ENCODE results near the gene RAI14. TPM values are rescaled to one million over a fixed set of nuclear protein-coding genes. Genes with fewer than 3 reads are reported as not detected.

Gene RAI14
- total and polyA plus RNA-seq, 3 donors from 2014 or later = 34.3 to 54.6 (median 49.6) TPM

- no peaks in the 10 kb centered on the region for H3K27me3 ChIP-seq
- intact Hi-C loops (cut with DNase I; ENCODE audit: low total_unique reads) = no loop called here
- no peaks in the 10 kb centered on the region for H3K36me3 ChIP-seq (ENCODE audit: low read depth, missing control alignments)
- no peak for DNase-seq
- H3K4me1 ChIP-seq = no peaks in the 10 kb centered on the region
- TF ChIP-seq CTCF (IDR thresholded peaks at IDR 0.05) = no peak
- TF ChIP-seq POLR2A (IDR thresholded peaks at IDR 0.05) = no peak
- 71 to 77% methylated on average over 6 of the region's 6 CpGs for WGBS, 2 donors
- H3K9me3 ChIP-seq = no peaks in the 10 kb centered on the region
- H3K27ac ChIP-seq = no peak overlapping the region
- H3K4me3 ChIP-seq = no peak overlapping the region
These were observed 30.1 kb upstream of the RAI14 start for GRCh38 chr5:34626036-34626435.

GRCh38 chr5:34626751-34627150 is 29.4 kb upstream of the RAI14 start:
- no peaks in the 10 kb centered on the region for H3K9me3 ChIP-seq

GRCh38 chr5:34627794-34628193 is 28.3 kb upstream of the RAI14 start:
- intact Hi-C loops (cut with DNase I; ENCODE audit: low total_unique reads) = no loop called here
- Histone ChIP-seq H3K4me1 (no peaks in the 10 kb centered on the region), H3K36me3 (ENCODE audit: low read depth, missing control alignments) (no peaks in the 10 kb centered on the region), H3K27me3 (no peaks in the 10 kb centered on the region), H3K4me3 (no peak overlapping the region), H3K27ac (no peak overlapping the region), H3K9me3 (no peaks in the 10 kb centered on the region)
- TF ChIP-seq CTCF (IDR thresholded peaks at IDR 0.05) = no peak
- no peak for TF ChIP-seq POLR2A (IDR thresholded peaks at IDR 0.05)
- no peak for DNase-seq
- WGBS, 2 donors = 78 to 96% methylated on average over 1 of the region's 1 CpG

More at GRCh38 chr5:34626751-34627150, 29.4 kb upstream of the RAI14 start:
- TF ChIP-seq POLR2A (IDR thresholded peaks at IDR 0.05) (no peak), CTCF (IDR thresholded peaks at IDR 0.05) (no peak)
- Histone ChIP-seq H3K4me1 (no peaks in the 10 kb centered on the region), H3K27me3 (no peaks in the 10 kb centered on the region), H3K4me3 (no peak overlapping the region), H3K27ac (no peak overlapping the region), H3K36me3 (ENCODE audit: low read depth, missing control alignments) (no peaks in the 10 kb centered on the region)
- intact Hi-C loops (cut with DNase I; ENCODE audit: low total_unique reads) = no loop called here
- WGBS, 2 donors = 87 to 88% methylated on average over 5 of the region's 5 CpGs
- no peak for DNase-seq

- H3K27me3 ChIP-seq = no peaks in the 10 kb centered on the region
- peaks cover 5% of the 10 kb centered on the region for H3K4me1 ChIP-seq
- no peaks in the 10 kb centered on the region for H3K9me3 ChIP-seq
- DNase-seq = no peak
- no peaks in the 10 kb centered on the region for H3K36me3 ChIP-seq (ENCODE audit: low read depth, missing control alignments)
- H3K27ac ChIP-seq = no peak overlapping the region
- intact Hi-C loops (cut with DNase I; ENCODE audit: low total_unique reads) = no loop called here
- no peak overlapping the region for H3K4me3 ChIP-seq
- WGBS, 2 donors = 83 to 84% methylated on average over 3 of the region's 3 CpGs
- no peak for TF ChIP-seq CTCF (IDR thresholded peaks at IDR 0.05)
These were observed 27.8 kb upstream of the RAI14 start for GRCh38 chr5:34628373-34628772.

- no peak for DNase-seq
- TF ChIP-seq POLR2A (IDR thresholded peaks at IDR 0.05) (no peak), CTCF (IDR thresholded peaks at IDR 0.05) (no peak)
- WGBS, 2 donors = 95 to 98% methylated on average over 4 of the region's 4 CpGs
- Histone ChIP-seq H3K36me3 (ENCODE audit: low read depth, missing control alignments) (no peaks in the 10 kb centered on the region), H3K27me3 (no peaks in the 10 kb centered on the region), H3K4me1 (peaks cover 5% of the 10 kb centered on the region), H3K27ac (no peak overlapping the region), H3K9me3 (no peaks in the 10 kb centered on the region), H3K4me3 (no peak overlapping the region)
- intact Hi-C loops (cut with DNase I; ENCODE audit: low total_unique reads) = no loop called here
These were observed 25.5 kb upstream of the RAI14 start for GRCh38 chr5:34630596-34630995.

All from testis (tissue), 3 donors.